HFF-Myc (cell line): ENCODE measurements around the gene RPS28.

Experiments used
- DNase-seq: peaks from one replicate; pipeline ENCODE4 v3.0.0-alpha.2; 2011; ENCODE audit warnings: low read depth; ENCODE audit errors: extremely low read depth
- H3K4me3 ChIP-seq: replicated peaks from 2 replicates; pipeline ENCODE4 v1.5.1; 2011; ENCODE audit warnings: low read depth, mild to moderate bottlenecking, control low read depth, low read length
- TF ChIP-seq, protein P1 (sequence below): IDR thresholded peaks from 2 replicates; pipeline ENCODE4 v1.5.1; 2012; ENCODE audit warnings: mild to moderate bottlenecking, low read depth, low read length, control low read depth; ENCODE audit errors: missing control alignments

The RPS28 gene

DNA sequence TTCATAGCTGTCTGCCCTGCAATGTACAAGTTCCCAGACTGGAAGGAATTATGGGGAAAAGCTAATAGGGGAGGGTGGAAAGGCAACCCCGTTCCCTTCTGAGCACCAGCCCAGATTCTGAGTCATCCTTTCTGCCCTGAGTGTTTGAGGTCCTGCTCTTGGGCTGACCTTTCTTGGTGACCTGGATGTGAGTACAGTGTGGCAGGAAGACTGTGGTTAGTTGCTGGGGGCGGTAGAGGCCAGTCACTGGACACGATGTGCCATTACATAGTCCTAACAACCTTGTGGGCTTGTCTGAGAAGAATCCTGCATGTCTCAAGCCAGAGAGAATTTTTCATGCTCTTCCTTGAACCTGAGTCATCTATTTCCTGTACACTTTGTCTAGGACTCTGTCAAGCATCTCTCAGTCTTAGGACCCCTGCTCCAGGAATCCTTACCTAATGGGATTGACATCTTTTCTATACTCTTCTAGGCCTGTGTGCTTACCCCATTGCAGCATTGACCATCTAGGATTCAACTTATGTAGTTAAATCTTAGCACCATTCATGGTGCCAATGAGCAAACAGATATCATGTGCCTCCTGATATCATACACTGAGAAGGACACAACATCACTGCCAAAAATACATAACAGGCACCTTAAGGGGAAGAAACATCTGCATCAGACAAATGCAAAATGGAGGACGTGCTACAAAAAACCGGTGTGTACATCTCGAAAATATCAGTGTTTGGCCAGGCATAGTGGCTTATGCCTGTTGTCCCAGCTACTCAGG lies 34.5 kb downstream of the RPS28 start:
- TF ChIP-seq, protein P1, sequence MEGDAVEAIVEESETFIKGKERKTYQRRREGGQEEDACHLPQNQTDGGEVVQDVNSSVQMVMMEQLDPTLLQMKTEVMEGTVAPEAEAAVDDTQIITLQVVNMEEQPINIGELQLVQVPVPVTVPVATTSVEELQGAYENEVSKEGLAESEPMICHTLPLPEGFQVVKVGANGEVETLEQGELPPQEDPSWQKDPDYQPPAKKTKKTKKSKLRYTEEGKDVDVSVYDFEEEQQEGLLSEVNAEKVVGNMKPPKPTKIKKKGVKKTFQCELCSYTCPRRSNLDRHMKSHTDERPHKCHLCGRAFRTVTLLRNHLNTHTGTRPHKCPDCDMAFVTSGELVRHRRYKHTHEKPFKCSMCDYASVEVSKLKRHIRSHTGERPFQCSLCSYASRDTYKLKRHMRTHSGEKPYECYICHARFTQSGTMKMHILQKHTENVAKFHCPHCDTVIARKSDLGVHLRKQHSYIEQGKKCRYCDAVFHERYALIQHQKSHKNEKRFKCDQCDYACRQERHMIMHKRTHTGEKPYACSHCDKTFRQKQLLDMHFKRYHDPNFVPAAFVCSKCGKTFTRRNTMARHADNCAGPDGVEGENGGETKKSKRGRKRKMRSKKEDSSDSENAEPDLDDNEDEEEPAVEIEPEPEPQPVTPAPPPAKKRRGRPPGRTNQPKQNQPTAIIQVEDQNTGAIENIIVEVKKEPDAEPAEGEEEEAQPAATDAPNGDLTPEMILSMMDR, result no peak
- no peak overlapping the region for H3K4me3 ChIP-seq
- DNase-seq, result peak; percentile 90

GRCh38 chr19:8357007-8357521 lies 35.8 kb downstream of the RPS28 start:
- TF ChIP-seq, protein P1, result no peak
- no peak for DNase-seq
- H3K4me3 ChIP-seq, result no peak overlapping the region

DNA sequence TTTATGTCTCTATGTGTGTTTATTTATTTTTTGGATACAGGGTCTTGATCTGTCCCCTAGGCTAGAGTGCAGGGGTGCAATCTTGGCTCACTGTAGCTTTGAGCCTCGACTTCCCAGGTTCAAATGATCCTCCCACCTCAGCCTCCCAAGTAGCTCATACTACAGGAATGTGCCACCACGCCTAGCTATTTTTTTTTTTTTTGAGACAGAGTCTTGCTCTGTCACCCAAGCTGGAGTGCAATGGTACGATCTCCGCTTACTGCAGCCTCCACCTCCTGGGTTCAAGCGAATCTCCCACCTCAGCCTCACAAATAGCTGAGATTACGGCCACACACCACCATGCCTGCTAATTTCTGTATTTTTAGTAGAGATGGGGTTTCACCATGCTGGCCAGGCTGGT lies 37.7 kb downstream of the RPS28 start:
- H3K4me3 ChIP-seq, result no peak overlapping the region
- TF ChIP-seq, protein P1, result no peak
- DNase-seq, result no peak

- TF ChIP-seq, protein P1, result no peak
- DNase-seq, result no peak
- no peak overlapping the region for H3K4me3 ChIP-seq
Observed at GRCh38 chr19:8360196-8360595, 38.9 kb downstream of the RPS28 start.

DNA sequence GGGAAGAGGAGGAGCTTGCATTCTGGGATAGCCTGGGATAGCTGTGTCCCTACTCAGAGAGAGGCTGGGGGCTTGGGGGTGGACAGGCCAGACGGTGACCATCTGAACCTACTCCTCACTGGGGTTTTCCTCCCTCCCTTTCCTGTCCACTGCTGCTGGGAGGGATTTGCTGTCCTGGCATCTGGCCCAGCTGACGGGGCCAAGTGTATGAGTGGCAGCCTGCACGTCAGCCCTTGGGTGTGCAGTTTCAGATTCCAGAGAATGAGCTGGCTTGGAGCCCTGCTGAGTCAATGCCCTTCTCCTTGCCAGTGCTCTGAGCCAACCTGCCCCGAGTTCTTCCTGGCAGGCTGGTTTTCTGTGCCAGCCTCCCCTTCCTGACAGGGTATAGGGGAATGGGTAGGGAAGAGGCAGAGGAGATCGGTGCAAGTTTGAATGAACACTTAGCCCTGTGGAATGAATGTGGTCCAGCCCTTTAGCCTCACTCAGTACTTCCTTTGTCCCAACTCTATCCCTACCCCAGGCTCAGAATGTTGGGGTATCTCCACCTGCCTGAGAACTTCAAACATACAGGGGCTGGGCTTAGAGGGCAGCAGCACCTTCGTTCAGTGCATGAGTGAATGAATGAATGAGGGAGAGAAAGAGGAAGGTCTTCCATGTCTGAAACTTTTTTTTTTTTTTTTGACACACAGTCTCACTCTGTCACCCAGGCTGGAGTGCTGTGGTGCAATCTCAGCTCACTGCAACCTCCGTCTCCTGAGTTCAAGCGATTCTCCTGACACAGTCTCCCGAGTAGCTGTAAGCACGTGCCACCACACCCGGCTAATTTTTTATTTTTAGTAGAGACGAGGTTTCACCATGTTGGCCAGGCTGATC lies 40.9 kb downstream of the RPS28 start:
- peak; percentile 83 for DNase-seq
- H3K4me3 ChIP-seq, result no peak overlapping the region

DNA sequence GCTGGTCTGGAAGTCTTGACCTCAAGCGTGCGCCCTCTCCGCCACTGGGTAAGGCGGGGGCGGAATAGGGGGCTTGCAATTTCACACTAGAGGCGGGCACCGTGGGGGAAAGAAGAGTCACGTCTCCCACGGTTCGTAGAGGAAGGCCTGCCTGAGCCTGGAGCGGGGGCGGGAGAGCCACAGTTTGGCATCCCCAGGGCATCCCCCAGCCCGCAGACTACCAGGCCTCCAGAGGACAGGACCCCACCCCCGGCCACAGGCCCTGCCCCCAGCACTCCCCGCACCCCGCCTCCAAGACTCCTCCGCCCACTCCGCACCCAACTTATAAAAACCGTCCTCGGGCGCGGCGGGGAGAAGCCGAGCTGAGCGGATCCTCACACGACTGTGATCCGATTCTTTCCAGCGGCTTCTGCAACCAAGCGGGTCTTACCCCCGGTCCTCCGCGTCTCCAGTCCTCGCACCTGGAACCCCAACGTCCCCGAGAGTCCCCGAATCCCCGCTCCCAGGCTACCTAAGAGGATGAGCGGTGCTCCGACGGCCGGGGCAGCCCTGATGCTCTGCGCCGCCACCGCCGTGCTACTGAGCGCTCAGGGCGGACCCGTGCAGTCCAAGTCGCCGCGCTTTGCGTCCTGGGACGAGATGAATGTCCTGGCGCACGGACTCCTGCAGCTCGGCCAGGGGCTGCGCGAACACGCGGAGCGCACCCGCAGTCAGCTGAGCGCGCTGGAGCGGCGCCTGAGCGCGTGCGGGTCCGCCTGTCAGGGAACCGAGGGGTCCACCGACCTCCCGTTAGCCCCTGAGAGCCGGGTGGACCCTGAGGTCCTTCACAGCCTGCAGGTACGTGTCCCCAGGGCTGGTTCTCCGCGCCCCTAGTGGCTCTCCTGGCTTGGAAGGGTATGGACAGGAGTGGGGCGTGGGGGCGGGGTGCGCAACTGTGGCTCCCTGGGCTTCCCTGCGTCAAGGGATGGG lies 42.8 kb downstream of the RPS28 start, which contains the start of gene ANGPTL4:
Gene ANGPTL4 (plus strand): TSS at position 353 of the 969 bp plus-strand sequence. CDS start 167 bp downstream, at position 520.
- TF ChIP-seq, protein P1, result peak; percentile 10
- no peak for DNase-seq
- H3K4me3 ChIP-seq, result peak within 1 kb of the TSS; percentile 25

More for the DNA sequence above, 40.9 kb downstream of the RPS28 start:
- TF ChIP-seq, protein P1, result no peak
